ENCODE measurements around the gene ATP2A3.

DNA sequence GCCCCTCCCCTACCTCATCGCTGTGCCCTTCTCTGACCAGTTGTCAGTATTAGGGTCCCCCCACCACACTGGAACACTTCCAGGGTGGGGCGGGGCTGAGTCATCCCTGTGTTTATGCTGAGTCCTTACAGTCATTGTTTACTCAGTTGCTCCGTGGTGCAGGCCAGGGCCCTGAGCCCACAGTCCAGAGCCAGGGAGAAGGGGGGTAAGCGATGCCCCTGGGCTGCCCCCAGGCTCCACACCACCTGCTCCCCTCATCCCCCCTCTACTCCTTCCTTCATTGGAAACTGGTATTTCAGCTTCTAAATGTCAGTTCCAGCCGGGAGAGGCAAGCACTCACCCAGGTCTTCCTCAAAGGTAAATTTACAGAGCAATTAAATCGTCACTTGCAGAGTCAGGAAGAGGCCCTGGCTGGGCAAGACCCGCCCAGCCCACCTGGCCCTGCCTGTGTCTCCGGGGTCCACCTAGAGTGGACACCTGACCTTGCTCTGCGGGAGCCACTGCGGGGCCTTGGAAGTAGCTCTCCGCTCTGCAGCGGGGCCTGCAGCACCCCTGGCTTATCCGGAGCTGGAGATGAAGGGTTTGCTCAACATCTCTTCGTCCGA lies 4.8 kb downstream of the ATP2A3 start:
- TF ChIP-seq CSDC2 (CRISPR knock-in tag; IDR thresholded peaks at IDR 0.05) = no peak
- TF ChIP-seq, protein P1, sequence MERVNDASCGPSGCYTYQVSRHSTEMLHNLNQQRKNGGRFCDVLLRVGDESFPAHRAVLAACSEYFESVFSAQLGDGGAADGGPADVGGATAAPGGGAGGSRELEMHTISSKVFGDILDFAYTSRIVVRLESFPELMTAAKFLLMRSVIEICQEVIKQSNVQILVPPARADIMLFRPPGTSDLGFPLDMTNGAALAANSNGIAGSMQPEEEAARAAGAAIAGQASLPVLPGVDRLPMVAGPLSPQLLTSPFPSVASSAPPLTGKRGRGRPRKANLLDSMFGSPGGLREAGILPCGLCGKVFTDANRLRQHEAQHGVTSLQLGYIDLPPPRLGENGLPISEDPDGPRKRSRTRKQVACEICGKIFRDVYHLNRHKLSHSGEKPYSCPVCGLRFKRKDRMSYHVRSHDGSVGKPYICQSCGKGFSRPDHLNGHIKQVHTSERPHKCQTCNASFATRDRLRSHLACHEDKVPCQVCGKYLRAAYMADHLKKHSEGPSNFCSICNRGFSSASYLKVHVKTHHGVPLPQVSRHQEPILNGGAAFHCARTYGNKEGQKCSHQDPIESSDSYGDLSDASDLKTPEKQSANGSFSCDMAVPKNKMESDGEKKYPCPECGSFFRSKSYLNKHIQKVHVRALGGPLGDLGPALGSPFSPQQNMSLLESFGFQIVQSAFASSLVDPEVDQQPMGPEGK (CRISPR knock-in tag; IDR thresholded peaks at IDR 0.05; ENCODE audit: borderline replicate concordance) = no peak
- no peak for TF ChIP-seq ZFP3 (CRISPR knock-in tag; IDR thresholded peaks at IDR 0.05)
- no peak for TF ChIP-seq OSR1 (CRISPR knock-in tag; IDR thresholded peaks at IDR 0.05)
- TF ChIP-seq TCF4 (CRISPR knock-in tag; IDR thresholded peaks at IDR 0.05; ENCODE audit: borderline replicate concordance) = no peak
- TF ChIP-seq, protein P2, sequence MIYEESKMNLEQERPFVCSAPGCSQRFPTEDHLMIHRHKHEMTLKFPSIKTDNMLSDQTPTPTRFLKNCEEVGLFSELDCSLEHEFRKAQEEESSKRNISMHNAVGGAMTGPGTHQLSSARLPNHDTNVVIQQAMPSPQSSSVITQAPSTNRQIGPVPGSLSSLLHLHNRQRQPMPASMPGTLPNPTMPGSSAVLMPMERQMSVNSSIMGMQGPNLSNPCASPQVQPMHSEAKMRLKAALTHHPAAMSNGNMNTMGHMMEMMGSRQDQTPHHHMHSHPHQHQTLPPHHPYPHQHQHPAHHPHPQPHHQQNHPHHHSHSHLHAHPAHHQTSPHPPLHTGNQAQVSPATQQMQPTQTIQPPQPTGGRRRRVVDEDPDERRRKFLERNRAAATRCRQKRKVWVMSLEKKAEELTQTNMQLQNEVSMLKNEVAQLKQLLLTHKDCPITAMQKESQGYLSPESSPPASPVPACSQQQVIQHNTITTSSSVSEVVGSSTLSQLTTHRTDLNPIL (CRISPR knock-in tag; IDR thresholded peaks at IDR 0.05; ENCODE audit: low read depth) = no peak
- TF ChIP-seq BACH2 (CRISPR knock-in tag; IDR thresholded peaks at IDR 0.05; ENCODE audit: borderline replicate concordance) = no peak
- no peak for TF ChIP-seq ARNTL (CRISPR knock-in tag; IDR thresholded peaks at IDR 0.05; ENCODE audit: borderline replicate concordance, low read depth)
- TF ChIP-seq PPARA (CRISPR knock-in tag; IDR thresholded peaks at IDR 0.05; ENCODE audit: borderline replicate concordance) = no peak
- no peak for TF ChIP-seq GLIS3 (CRISPR knock-in tag; IDR thresholded peaks at IDR 0.05)
- TF ChIP-seq TOX (CRISPR knock-in tag; IDR thresholded peaks at IDR 0.05; ENCODE audit: borderline replicate concordance) = no peak
- TF ChIP-seq, protein P3, sequence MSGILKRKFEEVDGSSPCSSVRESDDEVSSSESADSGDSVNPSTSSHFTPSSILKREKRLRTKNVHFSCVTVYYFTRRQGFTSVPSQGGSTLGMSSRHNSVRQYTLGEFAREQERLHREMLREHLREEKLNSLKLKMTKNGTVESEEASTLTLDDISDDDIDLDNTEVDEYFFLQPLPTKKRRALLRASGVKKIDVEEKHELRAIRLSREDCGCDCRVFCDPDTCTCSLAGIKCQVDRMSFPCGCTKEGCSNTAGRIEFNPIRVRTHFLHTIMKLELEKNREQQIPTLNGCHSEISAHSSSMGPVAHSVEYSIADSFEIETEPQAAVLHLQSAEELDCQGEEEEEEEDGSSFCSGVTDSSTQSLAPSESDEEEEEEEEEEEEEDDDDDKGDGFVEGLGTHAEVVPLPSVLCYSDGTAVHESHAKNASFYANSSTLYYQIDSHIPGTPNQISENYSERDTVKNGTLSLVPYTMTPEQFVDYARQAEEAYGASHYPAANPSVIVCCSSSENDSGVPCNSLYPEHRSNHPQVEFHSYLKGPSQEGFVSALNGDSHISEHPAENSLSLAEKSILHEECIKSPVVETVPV (CRISPR knock-in tag; IDR thresholded peaks at IDR 0.05) = no peak

Measured in SK-N-SH treated with all-trans-retinoic acid at 6 μM for 48 hours (cell line).